GM18508 (cell line): ENCODE data around the gene GUCA2A.

Experiments
- ATAC-seq: cut with Tn5 transposase; IDR thresholded peaks from one replicate; pipeline ENCODE4 v1.9.1; 2021; ENCODE audit warnings: moderate number of reproducible peaks; ENCODE audit not compliant: insufficient read depth, unreplicated experiment

The GUCA2A gene

GRCh38 chr1:42178249-42178648 is 13.7 kb upstream of the GUCA2A start:
- no peak for ATAC-seq

- ATAC-seq = no peak
Observed at GRCh38 chr1:42177541-42177981, 13.0 kb upstream of the GUCA2A start.

GRCh38 chr1:42176902-42177519 is 12.5 kb upstream of the GUCA2A start:
- no peak for ATAC-seq

- ATAC-seq = no peak
Observed at GRCh38 chr1:42175314-42176054, 10.9 kb upstream of the GUCA2A start.

- no peak for ATAC-seq
Observed at GRCh38 chr1:42173961-42174735, 9.6 kb upstream of the GUCA2A start.

- no peak for ATAC-seq
Observed at GRCh38 chr1:42173155-42173933, 8.8 kb upstream of the GUCA2A start.

GRCh38 chr1:42172381-42173133 is 8.0 kb upstream of the GUCA2A start:
- no peak for ATAC-seq

- ATAC-seq = no peak
Observed at GRCh38 chr1:42171679-42172266, 7.2 kb upstream of the GUCA2A start.

GRCh38 chr1:42170779-42171621 is 6.5 kb upstream of the GUCA2A start:
- ATAC-seq = no peak

- no peak for ATAC-seq
Observed at GRCh38 chr1:42168763-42169162, 4.2 kb upstream of the GUCA2A start.

GRCh38 chr1:42168391-42168670 is 3.8 kb upstream of the GUCA2A start:
- ATAC-seq = no peak

- ATAC-seq = no peak
Observed at GRCh38 chr1:42167611-42168390, 3.3 kb upstream of the GUCA2A start.

- ATAC-seq = no peak
Observed at GRCh38 chr1:42165511-42166210, 1.1 kb upstream of the GUCA2A start.

- ATAC-seq = no peak
Observed at GRCh38 chr1:42163536-42164503, 725 bp downstream of the GUCA2A start.

- no peak for ATAC-seq
Observed at GRCh38 chr1:42163114-42163513, 1.4 kb downstream of the GUCA2A start.

GRCh38 chr1:42162181-42162580 is 2.4 kb downstream of the GUCA2A start:
- ATAC-seq = no peak
